ENCODE results near the gene LEMD2.

- TF ChIP-seq, protein P1, sequence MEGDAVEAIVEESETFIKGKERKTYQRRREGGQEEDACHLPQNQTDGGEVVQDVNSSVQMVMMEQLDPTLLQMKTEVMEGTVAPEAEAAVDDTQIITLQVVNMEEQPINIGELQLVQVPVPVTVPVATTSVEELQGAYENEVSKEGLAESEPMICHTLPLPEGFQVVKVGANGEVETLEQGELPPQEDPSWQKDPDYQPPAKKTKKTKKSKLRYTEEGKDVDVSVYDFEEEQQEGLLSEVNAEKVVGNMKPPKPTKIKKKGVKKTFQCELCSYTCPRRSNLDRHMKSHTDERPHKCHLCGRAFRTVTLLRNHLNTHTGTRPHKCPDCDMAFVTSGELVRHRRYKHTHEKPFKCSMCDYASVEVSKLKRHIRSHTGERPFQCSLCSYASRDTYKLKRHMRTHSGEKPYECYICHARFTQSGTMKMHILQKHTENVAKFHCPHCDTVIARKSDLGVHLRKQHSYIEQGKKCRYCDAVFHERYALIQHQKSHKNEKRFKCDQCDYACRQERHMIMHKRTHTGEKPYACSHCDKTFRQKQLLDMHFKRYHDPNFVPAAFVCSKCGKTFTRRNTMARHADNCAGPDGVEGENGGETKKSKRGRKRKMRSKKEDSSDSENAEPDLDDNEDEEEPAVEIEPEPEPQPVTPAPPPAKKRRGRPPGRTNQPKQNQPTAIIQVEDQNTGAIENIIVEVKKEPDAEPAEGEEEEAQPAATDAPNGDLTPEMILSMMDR (IDR thresholded peaks at IDR 0.05 in 2 of 3, conservative IDR thresholded peaks at IDR 0.05 in 1 of 3; ENCODE audit: borderline replicate concordance in 1 of 3, insufficient read depth in 1 of 3, low read depth in 2 of 3, low read length in 2 of 3): no peak; a peak in 1 of 6 replicates
- TF ChIP-seq POLR2A (IDR thresholded peaks at IDR 0.05; ENCODE audit: borderline replicate concordance, extremely low read depth, insufficient read depth, insufficient read length) (no peak), TCF7L2 (IDR thresholded peaks at IDR 0.05; ENCODE audit: borderline replicate concordance, extremely low read depth, insufficient read depth, insufficient read length) (no peak), ZFX (IDR thresholded peaks at IDR 0.05) (no peak), EZH2phosphoT487 (IDR thresholded peaks at IDR 0.05; ENCODE audit: borderline replicate concordance) (no peak), EZH2 (IDR thresholded peaks at IDR 0.05) (no peak)
Measured at GRCh38 chr6:33798343-33798848, 9.5 kb upstream of the LEMD2 start.
